Posterior vena cava (tissue), 2 donors: ENCODE results near the gene GLDN. TPM values are rescaled to one million over a fixed set of nuclear protein-coding genes. Genes with fewer than 3 reads are reported as not detected.

ENCODE experiments used
- DNase-seq: peaks from one replicate; pipeline ENCODE4 v3.0.0-alpha.2; 2020; ENCODE audit warnings: low spot score
- intact Hi-C, 2 donors: fragments of 100-400 bp; cut with DNase I; formaldehyde crosslinking; loops; one replicate each; pipeline versions ENCODE4 v1.14.1 to v1.14.2; 2022 to 2023
- long read RNA-seq, 2 donors: library from polyadenylated mRNA; unstranded; transcript quantifications; one replicate each; pipeline ENCODE4 v2.0.0, GENCODE V29; 2020 to 2021
- total RNA-seq, 2 donors: library from RNA; stranded (reverse); fragmentation: NEBNext Ultra II Directional; extraction: Animal tissue kit (Norgen Biotek cat#: 25700); gene quantifications; one replicate each; pipeline ENCODE4 v1.2.1, GENCODE V29; 2021
- donor health status: DM: yes; HTN: yes; CAD: no.
- donor health status: DM: yes; HTN: yes; CAD: no.

Gene GLDN
- 10 to 100 TPM in 1 of 2 donors, 1 to 10 TPM in 1; 8.1 to 10.1 TPM for total RNA-seq
- long read RNA-seq, donor 1, partial matches to known transcripts = 0 of 2 reads
- long read RNA-seq, donor 1, other reads (novel, unspliced or antisense) = 2 of 2 reads
- long read RNA-seq, donor 2 = 0 reads

DNA sequence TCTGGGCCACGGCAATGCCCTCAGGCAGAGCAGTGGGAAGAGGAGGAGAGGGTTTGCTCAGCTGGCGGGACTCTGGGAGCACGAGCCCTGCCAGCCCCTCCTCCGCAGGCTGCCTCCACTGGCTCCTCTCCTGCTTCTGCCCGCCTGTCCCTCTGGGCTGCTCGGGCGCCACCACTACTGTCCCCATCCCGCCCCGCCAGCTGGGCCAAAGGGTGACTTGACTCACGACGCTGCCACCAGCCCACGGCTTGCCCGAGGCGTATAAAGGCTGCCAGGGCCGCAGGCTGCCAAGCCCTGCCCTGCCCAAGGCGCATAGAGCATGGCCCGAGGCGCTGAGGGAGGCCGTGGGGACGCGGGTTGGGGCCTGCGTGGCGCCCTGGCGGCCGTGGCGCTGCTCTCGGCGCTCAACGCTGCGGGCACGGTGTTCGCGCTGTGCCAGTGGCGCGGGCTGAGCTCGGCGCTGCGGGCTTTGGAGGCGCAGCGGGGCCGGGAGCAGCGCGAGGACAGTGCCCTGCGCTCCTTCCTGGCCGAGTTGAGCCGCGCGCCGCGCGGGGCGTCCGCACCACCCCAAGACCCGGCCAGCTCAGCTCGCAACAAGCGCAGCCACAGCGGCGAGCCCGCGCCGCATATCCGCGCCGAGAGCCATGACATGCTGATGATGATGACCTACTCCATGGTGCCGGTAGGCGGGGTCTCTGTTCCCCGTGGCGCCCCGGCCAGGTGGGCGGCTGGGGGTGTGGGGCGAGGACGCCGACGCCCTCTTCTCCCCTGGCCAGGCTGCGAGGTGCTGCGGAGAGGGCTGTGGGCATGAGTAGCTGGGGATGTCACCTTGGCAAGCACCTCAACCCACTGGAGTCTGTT, at the start of gene GLDN:
Gene GLDN (plus strand): TSS at position 290 of the 861 bp plus-strand sequence. CDS start 30 bp downstream, at position 320.
- intact Hi-C loops = no loop called here
- DNase-seq = no peak

DNA sequence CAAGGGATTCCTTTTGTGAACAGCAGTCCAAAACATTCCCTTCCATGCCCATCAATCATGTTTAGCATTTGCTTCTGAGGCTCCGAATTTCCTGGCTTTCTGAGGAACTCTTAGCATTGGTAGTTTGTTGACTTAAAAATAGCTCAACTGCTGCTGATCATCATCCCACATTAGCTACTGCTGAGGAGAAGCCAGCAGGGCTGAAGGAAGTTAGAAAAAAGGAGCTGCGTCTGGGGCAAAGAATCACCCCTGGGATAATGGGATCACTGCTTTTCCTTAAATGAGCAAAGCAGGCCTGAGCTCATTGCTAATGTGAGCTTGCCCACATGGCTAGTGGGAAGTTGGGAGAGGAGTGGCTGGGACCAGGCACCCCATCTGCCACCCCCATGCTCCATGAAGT, 42.8 kb upstream of the GLDN start:
- no peak for DNase-seq
- intact Hi-C loops = no loop called here

DNA sequence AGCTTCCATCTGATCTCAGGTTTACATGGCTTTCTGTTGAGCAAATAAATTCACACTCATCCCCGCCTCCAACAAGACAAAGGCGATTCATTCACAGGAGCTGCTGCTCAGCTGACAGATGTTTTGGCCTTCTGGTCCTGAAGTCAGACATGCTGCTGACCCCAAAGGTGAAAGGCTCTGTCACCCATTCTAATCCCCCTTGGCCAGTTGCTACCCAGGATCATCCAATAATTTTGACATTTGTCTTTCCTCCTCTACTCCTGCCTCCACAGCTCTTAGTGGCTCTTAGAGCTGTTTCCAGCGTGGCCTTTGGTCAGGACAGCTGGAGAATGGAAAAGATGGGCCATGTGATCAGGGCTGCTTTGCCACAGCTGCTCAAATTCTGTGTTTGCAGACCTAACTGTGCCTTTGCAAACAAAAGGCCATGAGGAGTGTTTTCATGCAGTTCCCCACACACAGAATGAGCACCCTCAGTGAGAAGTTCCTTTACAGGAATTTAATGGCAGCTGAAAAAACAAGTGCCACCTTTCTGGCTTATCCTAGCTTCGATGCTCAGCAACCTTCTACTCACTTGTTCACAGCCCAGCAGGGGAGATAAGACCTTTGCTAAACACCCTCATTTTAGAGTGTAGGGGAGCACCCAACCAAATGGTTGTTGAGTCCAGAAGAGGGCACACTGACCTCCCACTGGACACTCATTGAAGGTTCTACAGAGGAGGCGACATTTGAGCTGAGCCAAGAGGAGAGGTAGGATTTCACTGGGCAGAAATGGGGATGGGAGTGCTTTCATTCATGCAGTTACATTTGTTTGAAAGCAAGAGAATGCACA, 42.1 kb upstream of the GLDN start:
- intact Hi-C loops = no loop called here

DNA sequence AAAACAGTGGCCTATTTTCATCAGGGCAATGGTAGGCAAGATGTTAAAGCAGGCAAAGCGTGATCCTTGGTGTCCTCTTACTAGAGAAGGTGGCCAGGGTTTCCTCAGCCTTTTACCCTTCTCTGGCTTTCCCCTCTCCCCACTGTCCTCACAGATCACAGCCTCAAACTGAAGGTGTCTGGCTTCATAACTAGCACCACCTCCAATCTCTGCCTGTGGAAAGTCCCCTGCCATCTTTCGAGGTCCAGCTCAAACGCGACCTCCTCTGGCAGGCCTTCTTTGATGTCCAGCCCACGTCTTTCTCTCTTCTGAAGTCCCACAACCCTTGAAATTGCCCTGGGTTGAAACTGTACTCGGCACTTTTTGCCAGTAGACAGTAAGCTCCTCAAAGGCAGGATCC, 39.0 kb upstream of the GLDN start:
- no peak for DNase-seq
- intact Hi-C loops = no loop called here

More for the DNA sequence above, 42.1 kb upstream of the GLDN start:
- no peak for DNase-seq

DNA sequence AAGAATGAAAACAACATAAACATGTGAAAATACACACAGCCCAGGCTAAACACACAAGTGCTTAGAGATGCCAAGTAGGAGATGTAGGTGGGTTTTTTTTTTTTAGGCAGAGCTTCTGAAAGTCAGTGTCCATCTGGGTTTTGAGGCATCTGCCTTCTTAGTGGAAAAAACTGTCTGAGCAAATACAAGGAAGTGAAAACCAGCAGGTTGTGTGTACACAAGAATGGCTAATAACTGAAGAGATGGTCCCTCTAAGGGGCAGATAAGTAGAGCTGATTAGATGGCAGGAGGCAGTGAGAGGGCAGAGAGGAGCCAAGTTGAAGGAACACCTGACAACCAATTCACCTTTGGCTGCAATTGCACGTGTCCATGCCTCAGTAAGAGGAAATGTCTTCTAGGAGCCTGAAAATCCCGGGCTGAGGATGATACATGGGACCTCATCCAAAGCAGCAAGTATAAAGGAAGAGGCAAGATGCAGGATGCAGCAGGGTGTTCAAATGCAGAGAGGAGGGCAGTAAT, 37.9 kb upstream of the GLDN start:
- intact Hi-C loops = no loop called here

DNA sequence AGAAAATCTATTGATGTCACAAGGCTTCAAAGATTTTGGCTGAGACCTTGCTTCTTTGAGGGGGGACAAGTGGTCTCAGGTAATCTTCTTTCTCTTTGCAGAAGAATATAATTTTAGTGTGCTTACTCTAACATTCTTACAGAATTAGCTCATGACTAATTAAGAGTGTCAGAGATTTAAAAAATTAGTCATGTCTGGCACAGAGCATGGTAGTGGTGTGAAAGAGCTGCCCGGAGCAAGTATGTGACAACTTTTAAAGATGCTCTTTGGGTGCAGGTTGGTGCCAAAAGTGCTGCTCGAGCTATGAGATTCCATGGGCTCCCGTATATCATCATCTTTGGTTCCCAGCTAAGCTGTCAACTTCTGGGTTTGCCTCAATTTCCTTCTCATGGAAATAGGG, 34.1 kb upstream of the GLDN start:
- intact Hi-C loops = no loop called here
- no peak for DNase-seq

More for the DNA sequence above, 37.9 kb upstream of the GLDN start:
- no peak for DNase-seq

DNA sequence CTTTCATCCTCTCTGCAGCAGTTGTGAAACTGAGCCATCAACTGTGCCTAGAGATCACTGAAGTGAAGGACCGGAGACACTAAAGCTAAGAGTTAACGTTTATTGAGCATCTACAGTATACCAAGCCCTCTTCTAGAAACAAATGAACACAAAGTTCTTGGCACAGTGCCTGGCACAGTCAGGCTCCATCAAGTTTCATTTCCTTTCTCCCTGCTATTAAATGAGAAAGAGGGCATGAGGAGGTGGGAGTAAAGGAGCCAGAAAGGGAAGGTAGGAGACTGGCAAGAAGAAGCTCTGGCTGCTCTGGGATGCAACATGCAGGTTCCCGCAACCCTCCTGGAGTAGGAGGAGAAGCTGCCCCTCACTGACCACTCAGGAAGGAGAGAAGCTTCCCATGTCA, 33.6 kb upstream of the GLDN start:
- DNase-seq = no peak
- intact Hi-C loops = no loop called here

DNA sequence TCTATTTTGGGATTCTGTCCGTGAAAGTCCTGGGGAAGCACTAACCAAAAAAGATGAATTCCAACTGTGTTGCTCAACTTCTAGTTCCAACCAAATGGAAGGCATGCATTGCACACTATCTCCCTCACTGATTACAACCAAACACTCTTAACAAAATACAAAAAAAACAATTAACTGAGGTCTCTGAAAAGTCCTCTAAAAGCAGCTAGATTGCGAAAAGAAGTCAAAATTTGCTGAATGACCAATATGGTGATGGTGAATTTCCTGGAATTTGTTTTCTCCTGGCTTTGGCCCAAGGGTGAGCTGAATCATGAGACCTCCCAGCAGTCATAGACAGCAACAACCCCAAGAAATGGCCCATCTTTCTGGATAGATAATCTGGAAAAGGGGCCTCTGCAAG, 31.4 kb upstream of the GLDN start:
- no peak for DNase-seq
- intact Hi-C loops = no loop called here

DNA sequence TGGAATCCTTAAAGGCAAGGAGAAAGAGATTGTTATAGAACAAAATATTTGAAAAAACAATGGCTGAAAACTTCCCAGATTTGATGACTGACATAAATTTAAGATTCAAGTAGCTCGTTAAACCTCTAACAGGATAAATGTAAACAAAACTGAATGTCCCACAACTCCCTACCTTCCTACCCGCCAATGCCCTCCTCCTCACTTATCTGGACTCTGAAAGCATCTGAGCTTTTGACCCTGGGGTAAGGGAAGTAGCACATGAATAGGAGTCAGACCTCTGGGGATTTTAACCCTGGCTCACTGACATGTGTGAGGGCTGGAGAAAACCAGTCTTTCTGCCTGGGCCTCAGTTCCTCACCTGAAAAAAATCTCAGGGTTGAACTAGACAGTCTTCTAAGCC, 29.9 kb upstream of the GLDN start:
- intact Hi-C loops = no loop called here
- DNase-seq = no peak

DNA sequence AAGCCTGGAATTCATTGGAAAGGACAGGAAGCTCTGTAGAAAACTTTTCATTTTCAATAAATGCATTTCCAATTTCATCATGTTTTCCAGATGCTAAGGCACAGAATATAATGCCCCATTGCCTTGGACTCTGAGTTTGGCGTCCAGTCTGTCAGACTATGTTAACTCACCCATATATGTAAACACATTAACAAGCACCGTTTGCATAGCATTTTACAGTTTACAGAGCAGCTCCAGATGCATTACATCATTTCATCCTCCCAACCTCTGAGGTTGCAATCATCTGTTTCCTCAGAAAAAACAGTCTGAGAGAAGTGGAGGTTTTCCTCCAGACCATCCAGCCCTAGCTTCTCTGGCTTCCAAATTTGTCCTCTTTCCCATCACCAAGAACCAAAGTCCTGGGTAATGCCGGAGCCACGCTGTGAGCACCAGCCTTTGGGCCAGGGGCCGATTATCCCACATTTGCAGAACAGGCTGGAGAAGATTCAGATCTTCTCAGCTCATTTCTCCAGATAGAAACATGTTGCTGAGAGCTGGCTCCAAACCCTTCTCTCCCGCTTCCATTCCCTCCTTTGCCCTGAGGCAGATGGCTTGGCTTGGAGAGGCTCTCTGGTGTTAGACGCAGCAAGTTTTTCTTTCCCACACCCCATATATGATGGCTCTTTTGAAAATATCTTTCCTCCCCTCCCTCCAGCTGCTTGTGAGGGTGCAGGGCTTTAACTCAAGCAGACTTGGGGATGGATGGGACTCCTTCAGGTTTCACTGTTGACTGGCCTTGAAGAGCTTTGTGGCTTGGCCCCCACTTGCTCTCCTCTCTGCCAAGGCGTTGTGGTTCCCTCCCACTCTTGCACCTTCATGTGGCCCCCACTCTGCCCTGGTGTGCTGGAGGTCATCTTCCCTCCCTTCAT, 29.0 kb upstream of the GLDN start:
- intact Hi-C loops = no loop called here
- DNase-seq = no peak

DNA sequence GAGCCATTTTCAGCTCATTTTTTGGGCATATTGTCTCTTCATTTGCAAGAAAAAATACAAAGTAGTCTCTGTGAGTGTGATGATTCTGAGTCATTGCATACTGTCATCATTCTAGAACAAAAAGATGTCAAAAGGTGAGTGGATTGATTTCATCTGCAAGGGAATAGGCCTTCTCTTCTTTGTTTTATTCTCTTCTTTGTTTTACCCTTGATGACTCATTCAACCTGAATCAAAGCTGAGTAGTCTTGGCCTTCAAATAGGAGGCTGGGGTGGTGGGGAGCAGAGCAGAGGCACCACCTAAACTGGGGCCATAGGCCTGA, 28.4 kb upstream of the GLDN start:
- intact Hi-C loops = no loop called here
- no peak for DNase-seq

DNA sequence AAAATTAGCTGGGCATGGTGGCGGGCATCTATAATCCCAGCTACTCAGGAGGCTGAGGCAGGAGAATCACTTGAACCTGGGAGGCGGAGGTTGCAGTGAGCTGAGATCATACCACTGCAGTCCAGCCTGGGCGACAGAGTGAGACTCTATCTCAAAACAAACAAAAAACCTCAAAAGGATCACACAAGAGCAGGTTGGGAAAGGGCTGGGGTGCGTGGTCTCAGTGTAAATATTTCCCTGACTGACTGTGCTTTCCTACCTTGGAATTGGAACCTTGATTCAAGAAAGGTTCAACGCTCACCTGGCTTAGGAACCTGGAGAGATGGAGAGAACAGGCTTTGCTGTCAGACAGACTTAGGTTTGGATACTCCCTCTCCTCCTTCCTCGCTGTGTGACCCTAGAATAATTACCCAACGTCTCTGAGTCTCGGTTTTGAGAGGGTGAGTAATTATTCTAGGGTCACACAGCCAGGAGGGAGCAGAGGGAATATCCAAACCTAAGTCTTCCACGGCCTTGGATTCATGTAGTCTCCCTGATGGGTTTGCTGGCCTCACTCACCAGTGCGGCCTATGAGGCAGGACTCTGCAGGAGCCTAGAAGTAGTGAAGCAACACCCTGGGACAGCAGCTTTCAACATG, 27.7 kb upstream of the GLDN start:
- no peak for DNase-seq
- intact Hi-C loops = no loop called here

DNA sequence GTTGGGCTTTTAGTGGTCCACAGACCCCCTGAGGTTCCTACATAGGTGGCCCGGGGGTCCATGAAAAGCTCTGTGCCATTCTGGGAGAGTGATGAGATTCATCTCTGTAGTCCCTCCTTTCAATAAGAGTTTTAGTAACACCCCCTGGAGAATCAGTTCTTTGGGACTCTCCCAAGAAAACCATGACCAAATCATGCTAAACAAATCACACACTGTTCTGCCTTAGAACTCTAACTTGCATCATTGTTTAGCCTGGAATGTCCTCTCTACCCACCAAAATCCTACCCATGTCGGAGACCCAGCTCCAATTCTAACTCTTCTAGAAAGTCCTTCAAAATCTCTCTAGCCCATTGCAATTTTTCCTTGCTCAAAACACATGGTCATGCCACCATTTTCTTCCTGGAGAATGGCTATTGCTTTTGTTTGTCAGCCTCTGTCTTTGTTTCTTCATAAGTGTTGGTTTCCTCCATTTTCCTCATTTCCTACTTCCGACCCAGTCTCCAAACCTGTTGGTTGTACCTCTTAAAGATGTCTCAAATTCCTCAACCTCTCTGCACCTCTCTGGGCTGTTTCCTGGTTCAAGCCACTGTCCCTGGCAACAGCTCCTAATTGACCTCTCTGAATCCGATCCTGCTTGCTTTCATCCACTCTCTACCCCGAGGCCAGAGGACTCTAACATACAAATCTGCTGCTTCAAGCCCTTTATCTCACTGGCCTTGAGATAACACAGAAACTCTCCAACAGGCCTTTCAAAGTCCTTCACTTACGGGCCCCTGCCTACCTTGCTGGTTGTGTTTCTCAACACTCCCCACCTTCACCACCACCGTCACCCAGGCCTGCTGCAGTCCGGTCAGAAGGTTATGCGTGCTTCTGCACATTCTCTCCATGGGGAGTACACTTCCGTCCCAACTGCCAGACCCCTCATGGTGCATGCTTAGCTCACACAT, 26.8 kb upstream of the GLDN start:
- no peak for DNase-seq
- intact Hi-C loops = no loop called here

DNA sequence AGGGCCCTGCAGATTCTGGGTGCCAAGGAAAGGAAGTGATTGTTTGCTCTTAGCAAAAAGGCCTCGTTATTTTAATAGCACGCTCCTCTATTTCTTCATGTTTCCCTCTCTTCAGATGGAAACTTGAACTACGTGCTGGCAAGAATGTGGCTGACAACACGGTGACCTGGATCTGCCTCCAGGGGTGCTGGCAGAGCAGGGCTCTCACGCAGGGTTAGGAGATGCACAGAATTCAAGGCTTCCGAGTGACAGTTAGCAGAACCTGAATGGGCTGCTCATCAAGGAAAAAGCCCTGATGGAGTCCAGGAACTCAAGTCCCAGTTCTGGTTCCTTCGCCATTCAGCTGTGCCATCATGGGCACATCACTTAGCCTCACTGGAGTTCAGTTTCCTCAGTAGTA, 25.7 kb upstream of the GLDN start:
- intact Hi-C loops = loop anchor here in 1 of 2 donors (1.0 kb wide), 1 partner anchor 37 kb away; no protein-coding TSS in a partner anchor

DNA sequence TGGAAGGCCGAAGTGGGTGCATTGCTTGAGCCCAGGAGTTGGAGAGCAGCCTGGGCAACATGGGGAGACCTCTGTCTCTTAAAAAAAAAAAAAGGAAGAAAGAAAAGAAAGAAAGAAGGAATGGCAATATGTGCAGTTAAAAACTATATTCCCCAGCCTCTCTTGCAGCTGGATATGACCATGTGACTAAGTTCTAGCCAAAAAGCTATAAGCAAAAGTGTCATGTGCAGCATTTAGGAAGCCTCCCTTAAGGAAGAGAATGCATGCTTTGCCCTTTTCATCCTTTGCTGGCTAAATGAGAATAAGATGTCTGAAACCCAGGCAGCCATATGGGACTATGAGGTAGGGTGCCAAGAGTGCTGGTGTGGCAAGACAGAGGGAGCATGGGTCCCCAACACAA, 24.8 kb upstream of the GLDN start:
- DNase-seq = no peak
- intact Hi-C loops = loop anchor here in 1 of 2 donors (1.0 kb wide), 1 partner anchor 36 kb away; no protein-coding TSS in a partner anchor

More for the DNA sequence above, 25.7 kb upstream of the GLDN start:
- DNase-seq = no peak

DNA sequence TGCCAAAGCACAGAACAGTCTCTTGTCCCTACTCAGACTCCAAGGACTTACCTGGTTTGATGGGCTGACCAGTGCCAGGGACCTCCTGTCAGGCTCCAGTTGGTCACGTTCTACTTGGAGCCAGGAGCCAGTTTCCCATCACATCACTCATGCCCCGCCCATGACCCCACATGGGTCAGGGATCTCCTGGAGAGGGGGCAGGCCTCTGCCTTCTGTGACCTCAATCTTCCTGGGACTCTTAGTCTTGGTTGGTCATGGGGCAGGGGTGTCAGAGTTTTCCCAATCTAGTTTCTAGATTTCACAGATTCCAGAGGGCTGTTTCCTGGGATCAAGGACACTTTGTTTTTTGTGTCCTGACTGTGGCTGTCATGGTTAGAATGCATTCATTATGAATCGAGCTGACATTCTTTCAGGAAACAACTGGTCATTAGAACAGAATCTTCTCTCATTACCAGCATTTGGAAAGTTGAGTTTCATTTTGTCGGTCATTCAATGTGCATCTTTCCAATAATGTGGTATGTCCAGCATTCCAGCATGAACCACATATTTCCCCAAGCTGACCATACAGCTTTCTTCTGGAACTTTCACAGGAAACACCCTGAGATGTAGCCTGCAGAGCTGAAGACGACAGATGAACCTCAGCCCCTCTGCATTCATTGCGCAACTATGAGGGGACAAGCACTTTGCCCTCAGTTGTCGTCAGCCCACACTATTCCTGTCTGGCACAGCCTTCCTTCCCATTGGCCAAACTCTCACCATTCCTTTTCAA, 22.9 kb upstream of the GLDN start:
- no peak for DNase-seq
- intact Hi-C loops = no loop called here

DNA sequence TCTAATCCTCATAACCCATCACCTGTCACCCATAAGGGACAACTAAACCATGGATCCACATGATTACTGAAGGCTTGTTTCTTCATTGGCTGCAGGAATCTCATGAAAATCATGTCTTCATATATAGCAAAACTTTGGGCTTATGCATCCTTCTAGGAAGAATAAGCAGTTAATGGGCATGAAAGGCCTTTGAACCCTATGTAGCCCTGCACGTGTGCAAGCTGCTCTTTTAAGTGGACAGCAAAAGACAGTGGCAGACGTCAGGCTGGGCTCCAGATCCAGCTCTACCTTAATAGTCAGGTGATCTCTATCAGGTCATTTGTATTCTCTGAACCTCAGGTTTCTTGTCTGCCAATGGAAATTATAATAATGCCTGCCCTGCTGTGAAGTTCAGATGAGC, 21.9 kb upstream of the GLDN start:
- intact Hi-C loops = no loop called here
- DNase-seq = no peak
